Measurements from ENCODE around the gene TAMALIN.

The TAMALIN gene

DNA sequence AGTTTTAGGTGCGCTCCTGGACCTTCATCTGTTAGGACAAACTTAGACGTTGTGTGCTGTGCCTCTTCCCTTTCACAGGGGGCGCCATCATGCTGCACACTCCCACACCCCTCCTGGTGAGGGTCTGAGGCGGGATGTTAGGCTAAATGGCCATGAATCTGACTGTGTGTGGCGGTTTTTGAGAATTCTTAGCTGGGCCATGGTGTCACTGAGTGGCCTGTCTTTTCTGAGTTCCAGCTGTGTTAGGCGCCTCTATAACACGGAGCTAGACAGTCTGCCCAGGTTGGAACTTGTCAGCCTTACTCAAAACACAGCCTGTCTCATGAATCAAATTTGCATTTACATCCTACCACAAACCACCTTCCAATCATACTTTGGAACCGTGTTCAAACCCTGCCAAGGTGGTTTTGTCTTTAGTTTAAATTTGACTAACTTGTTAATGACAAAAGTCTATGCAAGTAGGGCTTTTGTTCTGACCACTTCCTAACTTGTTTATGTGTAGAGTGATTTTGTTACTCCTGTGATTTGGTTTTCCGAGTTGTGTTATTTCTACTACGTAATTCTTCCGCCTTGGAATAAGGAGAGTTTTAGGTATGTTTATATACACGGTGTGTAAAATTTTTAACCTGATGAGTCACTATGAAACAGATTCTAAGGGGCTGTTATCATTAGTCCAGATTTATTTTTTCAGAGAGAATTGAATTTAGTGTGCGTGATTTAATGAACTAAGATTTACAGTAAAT lies 35.7 kb upstream of the TAMALIN start:
- Histone ChIP-seq H3K36me3 (peaks cover 9% of the 10 kb centered on the region in 3 donors), H3K4me3 (no peak overlapping the region), H3K4me1 (peaks cover 0 to 46% (median 32%) of the 10 kb centered on the region in 4 donors), H3K9me3 (no peaks in the 10 kb centered on the region), H3K27ac (no peak overlapping the region), H3K27me3 (no peaks in the 10 kb centered on the region)
- TF ChIP-seq, protein P1, sequence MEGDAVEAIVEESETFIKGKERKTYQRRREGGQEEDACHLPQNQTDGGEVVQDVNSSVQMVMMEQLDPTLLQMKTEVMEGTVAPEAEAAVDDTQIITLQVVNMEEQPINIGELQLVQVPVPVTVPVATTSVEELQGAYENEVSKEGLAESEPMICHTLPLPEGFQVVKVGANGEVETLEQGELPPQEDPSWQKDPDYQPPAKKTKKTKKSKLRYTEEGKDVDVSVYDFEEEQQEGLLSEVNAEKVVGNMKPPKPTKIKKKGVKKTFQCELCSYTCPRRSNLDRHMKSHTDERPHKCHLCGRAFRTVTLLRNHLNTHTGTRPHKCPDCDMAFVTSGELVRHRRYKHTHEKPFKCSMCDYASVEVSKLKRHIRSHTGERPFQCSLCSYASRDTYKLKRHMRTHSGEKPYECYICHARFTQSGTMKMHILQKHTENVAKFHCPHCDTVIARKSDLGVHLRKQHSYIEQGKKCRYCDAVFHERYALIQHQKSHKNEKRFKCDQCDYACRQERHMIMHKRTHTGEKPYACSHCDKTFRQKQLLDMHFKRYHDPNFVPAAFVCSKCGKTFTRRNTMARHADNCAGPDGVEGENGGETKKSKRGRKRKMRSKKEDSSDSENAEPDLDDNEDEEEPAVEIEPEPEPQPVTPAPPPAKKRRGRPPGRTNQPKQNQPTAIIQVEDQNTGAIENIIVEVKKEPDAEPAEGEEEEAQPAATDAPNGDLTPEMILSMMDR (IDR thresholded peaks at IDR 0.05), result no peak
- intact Hi-C loops (cut with DNase I; ENCODE audit: low total_unique reads), result no loop called here
- DNase-seq, result no peak

DNA sequence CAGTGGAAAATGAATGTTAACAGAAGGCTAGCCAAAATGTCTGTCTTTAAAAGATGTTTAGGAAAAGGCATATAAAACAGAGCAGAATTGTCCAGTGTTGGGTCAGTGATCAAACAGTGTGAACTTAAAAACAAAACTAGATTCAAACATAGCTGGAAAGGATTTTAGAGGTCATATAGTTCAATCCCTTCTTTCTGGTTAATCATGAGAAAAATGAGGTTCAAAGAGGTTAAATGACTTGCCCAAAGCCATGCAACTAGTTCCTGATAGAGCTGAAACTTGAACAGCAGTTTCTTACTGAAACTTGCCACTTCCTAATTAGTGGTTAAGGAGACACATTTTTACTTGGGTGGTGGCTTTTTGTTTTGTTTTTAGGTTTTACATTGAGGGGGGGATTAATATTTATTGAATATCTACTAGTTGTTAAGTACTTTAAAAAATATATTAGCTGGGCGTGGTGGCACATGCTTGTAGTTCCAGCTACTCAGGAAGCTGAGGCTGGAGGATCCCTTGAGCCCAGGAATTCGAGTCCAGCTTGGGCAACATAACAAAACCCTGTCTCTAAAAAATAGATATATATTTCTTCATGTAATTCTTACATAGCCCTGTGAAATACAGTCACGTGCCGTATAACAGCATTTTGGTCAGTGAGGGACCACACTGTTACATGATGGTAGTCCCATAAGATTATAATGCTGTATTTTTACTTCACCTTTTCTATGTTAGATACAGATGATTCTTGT lies 34.9 kb upstream of the TAMALIN start:
- intact Hi-C loops (cut with DNase I; ENCODE audit: low total_unique reads), result no loop called here
- peaks cover 0 to 46% (median 32%) of the 10 kb centered on the region in 4 donors for H3K4me1 ChIP-seq

DNA sequence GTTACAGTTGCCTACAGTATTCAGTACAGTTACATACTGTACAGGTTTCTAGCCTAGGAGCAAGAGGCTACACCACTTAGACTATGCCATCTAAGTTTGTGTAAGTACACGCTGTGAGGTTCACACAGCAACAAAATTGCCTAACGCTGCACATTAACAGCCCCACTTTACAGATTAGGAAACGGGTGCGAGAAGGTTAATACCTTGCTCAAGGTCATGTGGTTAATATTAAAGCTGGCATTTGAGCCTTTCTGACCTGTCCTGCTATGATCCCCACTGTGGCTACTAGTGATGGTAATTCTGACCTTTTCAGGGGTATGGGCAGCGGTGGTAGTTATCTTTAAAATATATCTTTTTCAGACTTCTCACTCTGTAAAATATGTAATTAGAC lies 34.3 kb upstream of the TAMALIN start:
- intact Hi-C loops (cut with DNase I; ENCODE audit: low total_unique reads), result no loop called here
- TF ChIP-seq, protein P1 (IDR thresholded peaks at IDR 0.05), result no peak
- peaks cover 0 to 46% (median 32%) of the 10 kb centered on the region in 4 donors for H3K4me1 ChIP-seq
- no peak for DNase-seq
- H3K27me3 ChIP-seq, result no peaks in the 10 kb centered on the region
- H3K36me3 ChIP-seq, result peaks cover 22 to 23% (median 23%) of the 10 kb centered on the region in 3 donors
- H3K9me3 ChIP-seq, result no peaks in the 10 kb centered on the region
- H3K4me3 ChIP-seq, result no peak overlapping the region
- peak overlapping the region in 1 of 2 donors; percentile 20 for H3K27ac ChIP-seq

More for the DNA sequence above, 34.9 kb upstream of the TAMALIN start:
- Histone ChIP-seq H3K4me3 (no peak overlapping the region), H3K36me3 (peaks cover 17% of the 10 kb centered on the region in 3 donors), H3K27me3 (no peaks in the 10 kb centered on the region), H3K9me3 (no peaks in the 10 kb centered on the region), H3K27ac (no peak overlapping the region)
- TF ChIP-seq, protein P1 (IDR thresholded peaks at IDR 0.05), result no peak
- no peak for DNase-seq

DNA sequence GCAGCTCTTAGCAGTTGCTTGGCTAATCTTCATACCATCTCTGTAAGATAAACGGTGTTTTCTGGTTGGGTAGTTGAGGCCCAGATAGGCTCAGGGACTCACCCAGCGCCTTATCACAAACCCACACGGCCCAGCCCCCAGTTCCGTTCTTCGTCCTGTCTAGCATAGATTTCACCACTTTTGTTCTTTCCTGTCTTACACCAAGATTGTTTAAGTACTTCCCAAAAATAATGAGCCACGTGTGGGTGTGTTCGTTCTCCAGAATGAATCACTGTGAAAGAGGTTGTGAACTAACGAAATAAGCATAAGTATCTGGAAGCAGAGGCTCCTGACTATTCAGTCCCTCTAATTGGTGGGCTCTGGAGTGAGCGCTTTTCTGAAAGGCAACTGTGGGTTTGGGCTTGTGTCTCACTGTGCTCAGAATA lies 33.9 kb upstream of the TAMALIN start:
- Histone ChIP-seq H3K27me3 (no peaks in the 10 kb centered on the region), H3K27ac (peak overlapping the region in 1 of 2 donors; percentile 20), H3K4me1 (peaks cover 0 to 46% (median 32%) of the 10 kb centered on the region in 4 donors), H3K4me3 (no peak overlapping the region), H3K9me3 (no peaks in the 10 kb centered on the region), H3K36me3 (peaks cover 24 to 27% (median 27%) of the 10 kb centered on the region in 3 donors)
- DNase-seq, result peak; percentile 72 to 73
- intact Hi-C loops (cut with DNase I; ENCODE audit: low total_unique reads), result no loop called here
- TF ChIP-seq, protein P1 (IDR thresholded peaks at IDR 0.05), result no peak

DNA sequence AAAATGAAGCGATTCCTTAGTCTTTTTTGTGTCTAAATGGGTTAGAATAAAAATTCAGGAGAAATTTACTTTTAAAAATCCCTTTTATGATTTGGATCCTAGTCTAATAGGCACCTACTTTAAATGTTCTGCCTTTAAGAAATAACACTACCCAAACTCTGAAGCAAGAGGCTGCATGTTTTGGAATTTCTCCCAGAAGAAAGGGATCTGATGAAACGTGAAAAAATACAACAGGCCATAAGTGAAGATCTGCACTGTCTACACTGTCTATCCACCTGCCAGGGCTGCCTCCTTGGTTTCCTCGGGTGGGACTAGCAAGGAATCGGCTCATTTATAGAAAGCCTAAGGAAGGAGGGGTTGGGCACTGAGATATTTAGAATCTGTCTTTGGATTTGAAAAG lies 33.2 kb upstream of the TAMALIN start:
- TF ChIP-seq, protein P1 (IDR thresholded peaks at IDR 0.05), result no peak
- Histone ChIP-seq H3K36me3 (peaks cover 30 to 34% (median 33%) of the 10 kb centered on the region in 3 donors), H3K27me3 (no peaks in the 10 kb centered on the region), H3K4me3 (no peak overlapping the region), H3K9me3 (no peaks in the 10 kb centered on the region), H3K4me1 (peaks cover 0 to 46% (median 32%) of the 10 kb centered on the region in 4 donors), H3K27ac (no peak overlapping the region)
- no peak for DNase-seq
- intact Hi-C loops (cut with DNase I; ENCODE audit: low total_unique reads), result no loop called here
